ENCODE results near the gene ARL1. TPM values are rescaled to one million over a fixed set of nuclear protein-coding genes. Genes with fewer than 3 reads are reported as not detected.

The ARL1 gene
- total RNA-seq, 1 donor from 2014 or later, result 93.0 TPM

DNA sequence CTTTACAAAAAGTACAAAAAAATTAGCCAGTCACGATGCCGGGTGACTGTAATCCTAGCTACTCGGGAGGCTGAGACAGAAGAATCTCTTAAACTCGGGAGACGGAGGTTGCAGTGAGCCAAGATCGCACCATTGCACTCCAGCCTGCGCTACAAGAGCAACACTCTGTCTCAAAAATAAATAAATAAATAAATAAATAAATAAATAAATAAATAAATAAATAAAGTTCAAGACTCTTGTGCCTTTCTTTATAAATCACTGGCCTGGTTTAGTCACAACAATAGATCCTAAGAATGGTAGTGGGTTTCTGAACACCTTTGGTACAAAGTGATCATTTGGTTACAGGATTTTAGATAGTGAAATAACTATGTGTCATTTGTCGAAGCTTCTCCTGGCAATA is 46.1 kb downstream of the ARL1 start:
- Histone ChIP-seq H3K36me3 (peaks cover 92% of the 10 kb centered on the region), H3K9me3 (replicated peaks) (no peaks in the 10 kb centered on the region), H3K4me3 (no peak overlapping the region), H3K27me3 (ENCODE audit: low read depth) (no peaks in the 10 kb centered on the region), H3K4me1 (no peaks in the 10 kb centered on the region), H3K27ac (replicated peaks) (no peak overlapping the region)
- TF ChIP-seq, protein P1, sequence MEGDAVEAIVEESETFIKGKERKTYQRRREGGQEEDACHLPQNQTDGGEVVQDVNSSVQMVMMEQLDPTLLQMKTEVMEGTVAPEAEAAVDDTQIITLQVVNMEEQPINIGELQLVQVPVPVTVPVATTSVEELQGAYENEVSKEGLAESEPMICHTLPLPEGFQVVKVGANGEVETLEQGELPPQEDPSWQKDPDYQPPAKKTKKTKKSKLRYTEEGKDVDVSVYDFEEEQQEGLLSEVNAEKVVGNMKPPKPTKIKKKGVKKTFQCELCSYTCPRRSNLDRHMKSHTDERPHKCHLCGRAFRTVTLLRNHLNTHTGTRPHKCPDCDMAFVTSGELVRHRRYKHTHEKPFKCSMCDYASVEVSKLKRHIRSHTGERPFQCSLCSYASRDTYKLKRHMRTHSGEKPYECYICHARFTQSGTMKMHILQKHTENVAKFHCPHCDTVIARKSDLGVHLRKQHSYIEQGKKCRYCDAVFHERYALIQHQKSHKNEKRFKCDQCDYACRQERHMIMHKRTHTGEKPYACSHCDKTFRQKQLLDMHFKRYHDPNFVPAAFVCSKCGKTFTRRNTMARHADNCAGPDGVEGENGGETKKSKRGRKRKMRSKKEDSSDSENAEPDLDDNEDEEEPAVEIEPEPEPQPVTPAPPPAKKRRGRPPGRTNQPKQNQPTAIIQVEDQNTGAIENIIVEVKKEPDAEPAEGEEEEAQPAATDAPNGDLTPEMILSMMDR (IDR thresholded peaks at IDR 0.05; ENCODE audit: borderline replicate concordance), result no peak
- DNase-seq, result no peak
- intact Hi-C loops (cut with micrococcal nuclease), result no loop called here

GRCh38 chr12:101356794-101357193 is 50.8 kb downstream of the ARL1 start:
- Histone ChIP-seq H3K36me3 (peaks cover 83% of the 10 kb centered on the region), H3K4me3 (no peak overlapping the region), H3K27ac (replicated peaks) (no peak overlapping the region), H3K27me3 (ENCODE audit: low read depth) (no peaks in the 10 kb centered on the region), H3K9me3 (replicated peaks) (no peaks in the 10 kb centered on the region), H3K4me1 (no peaks in the 10 kb centered on the region)
- DNase-seq, result no peak
- TF ChIP-seq, protein P1 (IDR thresholded peaks at IDR 0.05; ENCODE audit: borderline replicate concordance), result no peak
- intact Hi-C loops (cut with micrococcal nuclease), result no loop called here

GRCh38 chr12:101351682-101352081 is 55.9 kb downstream of the ARL1 start:
- Histone ChIP-seq H3K4me1 (no peaks in the 10 kb centered on the region), H3K27ac (replicated peaks) (no peak overlapping the region), H3K4me3 (no peak overlapping the region), H3K27me3 (ENCODE audit: low read depth) (no peaks in the 10 kb centered on the region), H3K36me3 (peaks cover 89% of the 10 kb centered on the region), H3K9me3 (replicated peaks) (peaks cover 11% of the 10 kb centered on the region)
- no peak for DNase-seq
- intact Hi-C loops (cut with micrococcal nuclease), result no loop called here
- TF ChIP-seq, protein P1 (IDR thresholded peaks at IDR 0.05; ENCODE audit: borderline replicate concordance), result no peak

DNA sequence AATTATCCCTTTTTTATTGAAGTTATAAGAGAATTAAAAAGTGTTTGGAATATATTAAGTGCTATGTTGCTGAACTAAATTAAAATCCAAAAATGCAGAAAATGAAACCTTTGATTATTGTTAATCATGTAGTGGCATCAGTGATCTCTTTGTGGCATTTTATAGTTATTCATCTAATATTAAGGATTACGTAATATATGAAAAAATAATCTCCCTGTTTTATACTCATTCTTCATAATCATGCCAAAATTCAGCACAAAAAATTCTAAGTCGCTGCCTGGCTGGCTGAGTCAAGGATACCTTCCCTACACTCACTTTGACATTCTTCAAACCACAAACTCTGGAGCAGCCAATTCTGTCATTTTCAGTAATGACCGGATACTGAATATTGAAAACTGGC is 63.7 kb downstream of the ARL1 start:
- Histone ChIP-seq H3K4me3 (no peak overlapping the region), H3K4me1 (no peaks in the 10 kb centered on the region), H3K27me3 (ENCODE audit: low read depth) (no peaks in the 10 kb centered on the region), H3K27ac (replicated peaks) (no peak overlapping the region), H3K9me3 (replicated peaks) (peaks cover 5% of the 10 kb centered on the region), H3K36me3 (peaks cover 94% of the 10 kb centered on the region)
- DNase-seq, result no peak
- intact Hi-C loops (cut with micrococcal nuclease), result no loop called here
- TF ChIP-seq, protein P1 (IDR thresholded peaks at IDR 0.05; ENCODE audit: borderline replicate concordance), result no peak

Other genes starting within 250 kb of the ARL1 start
- gene SLC5A8, start 197.5 kb downstream of the ARL1 start, total RNA-seq, result not detected
- gene UTP20, start 127.7 kb downstream of the ARL1 start, total RNA-seq, result 7.5 TPM
- gene SPIC, start 67.6 kb upstream of the ARL1 start, total RNA-seq, result not detected
- 7.3 TPM for gene MYBPC1, start 187.2 kb upstream of the ARL1 start, total RNA-seq

Measured in left ventricle myocardium inferior (tissue), 1 donor.